GM18511 (cell line): ENCODE data around the gene ECE2.

Experiments
- ATAC-seq: cut with Tn5 transposase; IDR thresholded peaks from one replicate; pipeline ENCODE4 v1.9.1; 2021; ENCODE audit warnings: mild to moderate bottlenecking, moderate library complexity; ENCODE audit not compliant: unreplicated experiment

The ECE2 gene

DNA sequence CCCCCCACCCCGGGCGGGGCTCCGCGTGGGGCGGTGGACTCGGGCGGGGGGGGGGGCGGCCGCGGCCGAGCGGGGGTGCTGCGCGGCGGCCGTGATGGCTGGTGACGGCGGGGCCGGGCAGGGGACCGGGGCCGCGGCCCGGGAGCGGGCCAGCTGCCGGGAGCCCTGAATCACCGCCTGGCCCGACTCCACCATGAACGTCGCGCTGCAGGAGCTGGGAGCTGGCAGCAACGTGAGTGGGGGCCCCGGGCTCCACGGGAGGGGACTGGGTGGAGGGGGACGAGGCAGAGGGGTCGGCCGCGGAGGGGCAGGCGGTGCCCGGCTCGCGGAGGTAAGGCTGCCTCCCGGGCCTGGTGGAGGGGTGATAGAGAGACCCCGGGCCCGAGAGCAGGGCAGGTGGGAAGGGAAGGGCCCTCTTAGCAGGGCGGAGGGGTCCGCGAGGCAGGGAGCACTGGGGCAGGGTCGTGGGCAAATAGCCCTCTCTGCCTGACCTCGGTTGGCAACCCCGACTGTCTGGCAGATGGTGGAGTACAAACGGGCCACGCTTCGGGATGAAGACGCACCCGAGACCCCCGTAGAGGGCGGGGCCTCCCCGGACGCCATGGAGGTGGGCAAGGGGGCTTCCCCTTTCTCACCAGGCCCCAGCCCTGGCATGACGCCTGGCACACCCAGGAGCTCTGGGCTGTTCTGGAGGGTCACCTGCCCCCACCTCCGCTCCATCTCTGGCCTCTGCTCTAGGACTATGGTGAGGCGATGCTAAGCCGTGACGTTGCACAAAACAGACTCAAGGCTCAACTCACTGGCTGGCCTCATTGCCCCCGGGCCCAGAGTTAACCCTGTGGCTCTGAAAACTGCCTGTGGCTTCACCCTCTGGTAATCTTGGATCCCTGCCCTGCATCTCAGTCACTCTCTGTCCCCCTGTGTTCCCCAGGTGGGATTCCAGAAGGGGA, at the start of gene ECE2:
ECE2 (plus strand) TSS at position 62 of the 950 bp plus-strand sequence; CDS start at position 194, 132 bp downstream.
- no peak for ATAC-seq

- ATAC-seq, result peak; percentile 50
These were observed 48.3 kb upstream of the ECE2 start for GRCh38 chr3:184227481-184227935.

- ATAC-seq, result no peak
These were observed 47.3 kb upstream of the ECE2 start for GRCh38 chr3:184228376-184229137.

- peak; percentile 82 for ATAC-seq
These were observed 46.3 kb upstream of the ECE2 start, which contains the start of gene VWA5B2 for GRCh38 chr3:184229394-184230080. Gene VWA5B2, plus strand, starts transcription at chr3:184229585. Its CDS starts 944 bp downstream, at chr3:184230529.

- peak; percentile 39 for ATAC-seq
These were observed 45.7 kb upstream of the ECE2 start for GRCh38 chr3:184230081-184230602.

- ATAC-seq, result no peak
These were observed 45.0 kb upstream of the ECE2 start for GRCh38 chr3:184230603-184231528.

GRCh38 chr3:184231671-184232070, 44.2 kb upstream of the ECE2 start:
- no peak for ATAC-seq

GRCh38 chr3:184233127-184233843, 42.5 kb upstream of the ECE2 start:
- ATAC-seq, result no peak

DNA sequence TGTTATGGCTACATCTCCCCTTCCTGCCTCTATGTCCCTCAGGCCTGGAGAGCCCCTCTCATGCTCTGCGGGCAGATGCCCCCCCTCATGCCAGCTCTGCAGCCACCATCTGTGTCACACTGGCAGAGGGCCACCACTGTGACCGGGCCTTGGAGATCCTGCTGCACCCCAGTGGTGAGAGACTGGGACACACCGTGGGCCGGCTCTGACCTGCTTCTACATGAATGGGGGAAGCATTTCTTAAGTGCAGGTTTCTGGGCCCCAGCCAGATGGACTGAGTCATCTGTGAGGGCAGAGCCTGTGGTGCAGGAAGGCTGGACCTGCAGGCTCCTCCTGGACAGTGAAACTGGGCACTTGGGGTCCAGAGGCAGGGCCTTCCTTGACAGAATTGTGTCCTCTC, 41.6 kb upstream of the ECE2 start:
- no peak for ATAC-seq

GRCh38 chr3:184234671-184235380, 41.0 kb upstream of the ECE2 start:
- no peak for ATAC-seq

DNA sequence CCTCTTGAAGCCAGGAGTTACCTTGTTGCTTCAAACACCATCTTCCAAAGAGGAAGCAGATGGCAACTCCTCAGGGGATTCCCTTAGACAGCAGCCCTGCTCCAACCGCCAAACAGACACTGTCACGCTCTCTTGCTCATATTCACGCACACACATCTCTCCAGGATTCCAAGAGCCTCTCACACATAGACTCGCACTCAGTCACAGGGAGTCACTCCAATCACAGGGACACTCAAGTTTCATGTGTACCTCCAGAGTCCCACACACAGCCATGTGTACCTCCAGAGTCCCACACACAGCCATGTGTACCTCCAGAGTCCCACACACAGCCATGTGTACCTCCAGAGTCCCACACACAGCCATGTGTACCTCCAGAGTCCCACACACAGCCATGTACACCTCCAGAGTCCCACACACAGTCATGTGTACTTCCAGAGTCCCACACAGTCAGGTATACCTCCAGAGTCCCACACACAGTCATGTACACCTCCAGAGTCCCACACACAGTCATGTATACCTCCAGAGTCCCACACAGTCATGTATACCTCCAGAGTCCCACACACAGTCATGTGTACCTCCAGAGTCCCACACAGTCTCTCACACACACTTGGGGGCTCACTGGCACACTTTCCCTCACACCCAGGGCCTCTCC, 40.3 kb upstream of the ECE2 start:
- ATAC-seq, result no peak

- ATAC-seq, result no peak
These were observed 39.8 kb upstream of the ECE2 start for GRCh38 chr3:184236033-184236410.

DNA sequence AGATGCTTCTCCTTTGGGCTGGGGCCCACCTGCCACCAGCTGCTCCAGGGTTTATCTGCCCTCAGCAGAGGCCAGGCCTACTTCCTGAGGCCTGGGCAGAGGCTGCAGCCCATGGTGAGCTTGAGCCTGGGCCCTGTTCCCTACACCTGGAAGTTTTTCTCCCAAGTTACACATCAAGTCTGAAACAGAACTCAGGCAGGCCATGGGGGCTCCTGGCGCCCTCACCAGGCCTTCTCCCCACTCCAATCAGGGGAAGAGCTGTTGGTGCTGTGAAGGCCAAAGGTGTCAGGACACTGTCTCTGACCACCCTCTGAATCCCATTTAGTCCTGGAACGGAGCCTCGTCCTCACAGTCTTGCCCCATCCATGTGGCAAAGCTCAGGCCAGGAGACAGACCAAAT, 39.2 kb upstream of the ECE2 start:
- no peak for ATAC-seq

DNA sequence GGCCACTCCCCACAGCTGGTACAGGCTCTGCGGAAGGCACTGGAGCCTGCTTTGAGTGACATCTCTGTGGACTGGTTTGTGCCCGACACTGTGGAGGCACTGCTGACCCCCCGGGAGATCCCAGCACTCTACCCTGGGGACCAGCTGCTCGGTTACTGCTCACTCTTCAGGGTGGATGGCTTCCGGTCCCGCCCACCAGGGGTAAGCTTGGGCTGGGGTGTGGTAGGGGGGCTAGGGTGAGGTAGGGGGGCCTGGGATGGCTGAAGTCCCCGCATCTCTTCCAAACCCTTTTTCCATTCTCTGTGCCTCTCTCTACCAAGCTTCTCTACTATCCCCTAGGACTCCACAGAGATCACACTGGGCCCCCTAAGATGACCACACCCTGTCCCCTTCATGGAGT, 38.6 kb upstream of the ECE2 start:
- ATAC-seq, result no peak

DNA sequence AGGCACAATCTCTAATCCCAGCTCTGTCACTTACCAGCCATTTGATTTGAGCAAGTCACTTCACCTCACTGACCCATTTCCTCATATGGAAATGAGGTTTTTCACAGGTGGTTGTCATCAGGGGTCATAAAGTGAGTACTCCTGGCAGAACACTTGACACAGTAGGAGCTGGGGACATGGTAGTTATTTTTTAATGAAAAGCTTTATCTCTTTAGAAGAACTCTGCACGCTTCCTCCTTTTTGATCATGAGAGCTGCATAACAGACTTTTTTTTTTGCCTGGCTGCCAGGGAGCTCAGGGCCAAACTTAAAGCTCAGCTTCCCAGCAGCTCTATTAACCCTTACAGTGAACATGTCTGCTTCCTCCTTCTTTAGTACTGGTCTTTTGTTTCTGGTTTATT, 38.0 kb upstream of the ECE2 start:
- no peak for ATAC-seq

- ATAC-seq, result no peak
These were observed 37.5 kb upstream of the ECE2 start for GRCh38 chr3:184238246-184238818.

DNA sequence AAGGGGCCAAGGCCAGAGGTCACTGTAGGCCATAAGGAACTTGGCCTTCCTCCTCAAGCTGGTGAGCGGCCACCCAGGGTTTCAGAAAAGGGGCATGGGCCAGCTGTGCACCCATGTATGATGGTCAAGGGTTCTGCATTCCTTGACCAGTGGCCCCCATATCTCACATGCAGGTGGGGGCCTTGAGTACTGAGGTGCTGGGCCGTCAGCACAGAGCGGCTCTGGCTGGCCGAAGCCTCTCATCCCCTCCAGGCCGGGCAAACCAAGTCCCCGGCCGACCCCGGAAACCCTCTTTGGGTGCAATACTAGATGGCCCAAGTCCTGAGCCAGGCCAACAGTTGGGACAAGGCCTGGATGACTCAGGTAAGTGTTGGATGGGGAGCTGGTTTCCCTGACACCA, 36.6 kb upstream of the ECE2 start:
- ATAC-seq, result no peak

DNA sequence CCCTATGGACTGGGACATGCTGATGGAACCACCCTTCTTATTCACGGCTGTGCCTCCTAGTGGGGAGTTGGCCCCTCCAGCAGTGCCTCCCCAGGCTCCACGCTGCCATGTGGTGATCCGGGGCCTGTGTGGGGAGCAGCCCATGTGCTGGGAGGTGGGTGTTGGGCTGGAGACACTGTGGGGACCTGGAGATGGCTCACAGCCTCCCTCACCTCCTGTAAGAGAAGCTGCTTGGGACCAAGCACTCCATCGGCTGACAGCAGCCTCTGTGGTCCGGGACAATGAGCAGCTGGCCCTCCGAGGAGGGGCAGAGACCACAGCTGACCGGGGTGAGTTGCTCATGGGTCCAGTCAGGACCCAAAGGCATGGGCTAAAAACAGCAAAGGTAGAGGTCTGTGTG, 36.1 kb upstream of the ECE2 start:
- no peak for ATAC-seq
